DND-41 (cell line): ENCODE results near the gene FAM20B.

ENCODE experiments used
- CTCF ChIP-seq: IDR thresholded peaks from 2 replicates; pipeline ENCODE4 v1.5.1; 2012; ENCODE audit warnings: borderline replicate concordance, low read length, moderate library complexity, mild to moderate bottlenecking; ENCODE audit not compliant: poor library complexity, severe bottlenecking; ENCODE audit errors: extremely low read depth
- EZH2 ChIP-seq: IDR thresholded peaks from 3 replicates; pipeline ENCODE4 v1.6.1; 2012; ENCODE audit warnings: borderline replicate concordance, low read depth, mild to moderate bottlenecking, moderate library complexity, low read length, inconsistent platforms; ENCODE audit not compliant: severe bottlenecking

- TF ChIP-seq EZH2 = no peak
- no peak for TF ChIP-seq CTCF
Measured at GRCh38 chr1:179030683-179031082, 5.0 kb downstream of the FAM20B start.
